ENCODE measurements around the gene RYR3.
A peak's percentile ranks its signal among the peaks of the same experiment; 100 is the strongest.

- TF ChIP-seq CTCF (IDR thresholded peaks at IDR 0.05; ENCODE audit: insufficient read depth, low read length, poor library complexity, severe bottlenecking), result peak; percentile 18
- no peak for TF ChIP-seq EZH2phosphoT487 (conservative IDR thresholded peaks at IDR 0.05; ENCODE audit: low read length)
Observed at GRCh38 chr15:33309602-33310276, 1.0 kb upstream of the RYR3 start.

Data from SU-DHL-6 (cell line).